NCI-H1930 (cell line): ENCODE data around the gene IL6ST.
"Not testable (repeated sequence)": the region's sequence is repeated elsewhere in the genome, so short reads cannot be mapped to it uniquely, and the experiment has no call there.

ENCODE experiments used
- DNase-seq, 2 experiments: peaks; one replicate each; lab custom pipeline; 2025; lab: John Stamatoyannopoulos, UW

IL6ST gene

DNA sequence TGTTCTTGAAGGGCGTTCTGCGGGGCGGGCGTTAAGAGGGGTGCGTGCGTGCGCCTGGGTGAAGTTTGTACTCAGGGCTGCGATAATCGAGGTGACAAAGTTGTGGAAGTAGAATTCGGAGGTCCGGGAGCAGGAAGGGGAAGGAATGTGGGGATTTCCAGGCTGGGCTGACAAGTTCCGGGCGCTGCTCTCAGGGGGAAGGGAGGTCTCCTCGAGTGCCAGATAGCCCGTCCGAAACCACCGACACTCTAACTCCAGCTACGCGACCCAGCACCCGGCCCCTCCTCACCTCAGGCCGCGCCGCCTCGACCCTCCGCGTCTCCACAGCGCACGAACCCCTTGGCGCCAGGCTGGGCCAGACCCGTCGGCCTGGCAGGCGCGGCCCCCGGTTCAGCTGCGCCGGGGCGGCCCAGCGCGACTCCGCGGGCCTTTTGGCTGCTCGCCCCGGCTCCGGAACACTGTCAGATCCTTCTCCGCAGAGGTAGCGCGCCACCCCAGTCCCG lies at the start of gene IL6ST:
Gene IL6ST, minus strand, starts transcription at position 469 of the 503 bp plus-strand sequence. CDS start 18,685 bp downstream, outside the sequence.
- DNase-seq, result no peak

DNA sequence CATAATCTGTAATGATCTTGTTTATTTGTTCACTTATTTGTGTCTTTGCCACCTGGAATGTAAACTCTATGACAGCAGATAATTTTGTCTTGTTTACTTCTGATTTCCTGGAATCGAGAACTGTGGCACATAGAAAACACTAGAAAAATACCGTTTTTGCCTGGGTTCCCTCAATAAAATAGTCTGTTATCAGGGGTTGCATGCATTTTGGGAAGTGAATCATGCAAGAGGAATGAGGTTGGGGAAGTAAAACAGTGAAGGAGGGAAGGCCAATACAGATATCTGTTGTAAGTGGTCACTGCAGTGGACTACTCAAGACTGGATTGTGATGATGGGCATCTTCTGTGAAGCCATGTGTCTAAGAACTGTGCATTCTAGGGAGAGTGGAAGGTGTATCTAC lies 45.2 kb upstream of the IL6ST start:
- DNase-seq, result no peak

DNA sequence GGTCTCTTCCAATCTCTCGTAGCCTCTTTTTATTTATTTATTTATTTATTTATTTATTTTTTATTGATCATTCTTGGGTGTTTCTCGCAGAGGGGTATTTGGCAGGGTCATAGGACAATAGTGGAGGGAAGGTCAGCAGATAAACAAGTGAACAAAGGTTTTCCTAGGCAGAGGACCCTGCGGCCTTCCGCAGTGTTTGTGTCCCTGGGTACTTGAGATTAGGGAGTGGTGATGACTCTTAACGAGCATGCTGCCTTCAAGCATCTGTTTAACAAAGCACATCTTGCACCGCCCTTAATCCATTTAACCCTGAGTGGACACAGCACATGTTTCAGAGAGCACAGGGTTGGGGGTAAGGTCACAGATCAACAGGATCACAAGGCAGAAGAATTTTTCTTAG lies 43.4 kb upstream of the IL6ST start:
- not testable (repeated sequence) for DNase-seq

DNA sequence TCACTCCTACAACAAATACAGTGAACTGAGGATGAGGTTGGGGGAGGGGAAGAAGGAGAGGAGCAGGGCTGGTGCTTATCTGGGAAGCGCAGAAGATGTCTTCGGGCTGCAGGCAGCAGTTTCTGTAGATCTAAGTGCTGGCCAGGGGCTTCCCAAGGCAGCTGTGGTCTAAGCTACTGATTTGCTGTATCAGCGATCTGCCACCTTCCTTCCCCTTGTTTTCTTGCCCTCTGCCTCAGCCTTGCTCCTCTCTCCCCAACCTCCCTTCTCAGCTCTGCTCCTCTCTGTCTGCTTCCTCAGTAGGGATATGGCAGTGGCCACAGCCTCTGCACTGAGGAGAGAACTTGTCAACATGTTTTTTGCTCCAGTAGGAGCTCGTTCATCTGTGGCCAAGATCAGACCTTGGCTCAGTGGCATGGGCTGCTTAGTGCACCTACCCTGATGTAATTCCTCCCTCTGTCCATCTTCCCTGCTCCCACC lies 42.8 kb upstream of the IL6ST start:
- DNase-seq, result no peak

DNA sequence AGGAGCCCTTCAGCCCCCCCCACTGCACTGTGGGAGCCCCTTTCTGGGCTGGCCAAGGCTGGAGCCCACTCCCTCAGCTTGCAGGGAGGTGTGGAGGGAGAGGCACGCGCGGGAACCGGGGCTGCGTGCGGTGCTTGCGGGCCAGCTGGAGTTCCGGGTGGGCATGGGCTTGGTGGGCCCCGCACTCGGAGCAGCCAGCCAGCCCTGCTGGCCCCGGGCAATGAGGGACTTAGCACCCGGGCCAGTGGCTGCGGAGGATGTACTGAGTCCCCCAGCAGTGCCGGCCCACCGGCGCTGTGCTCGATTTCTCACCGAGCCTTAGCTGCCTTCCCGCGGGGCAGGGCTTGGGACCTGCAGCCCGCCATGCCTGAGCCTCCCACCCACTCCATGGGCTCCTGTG lies 40.6 kb upstream of the IL6ST start:
- DNase-seq, result not testable (repeated sequence)

DNA sequence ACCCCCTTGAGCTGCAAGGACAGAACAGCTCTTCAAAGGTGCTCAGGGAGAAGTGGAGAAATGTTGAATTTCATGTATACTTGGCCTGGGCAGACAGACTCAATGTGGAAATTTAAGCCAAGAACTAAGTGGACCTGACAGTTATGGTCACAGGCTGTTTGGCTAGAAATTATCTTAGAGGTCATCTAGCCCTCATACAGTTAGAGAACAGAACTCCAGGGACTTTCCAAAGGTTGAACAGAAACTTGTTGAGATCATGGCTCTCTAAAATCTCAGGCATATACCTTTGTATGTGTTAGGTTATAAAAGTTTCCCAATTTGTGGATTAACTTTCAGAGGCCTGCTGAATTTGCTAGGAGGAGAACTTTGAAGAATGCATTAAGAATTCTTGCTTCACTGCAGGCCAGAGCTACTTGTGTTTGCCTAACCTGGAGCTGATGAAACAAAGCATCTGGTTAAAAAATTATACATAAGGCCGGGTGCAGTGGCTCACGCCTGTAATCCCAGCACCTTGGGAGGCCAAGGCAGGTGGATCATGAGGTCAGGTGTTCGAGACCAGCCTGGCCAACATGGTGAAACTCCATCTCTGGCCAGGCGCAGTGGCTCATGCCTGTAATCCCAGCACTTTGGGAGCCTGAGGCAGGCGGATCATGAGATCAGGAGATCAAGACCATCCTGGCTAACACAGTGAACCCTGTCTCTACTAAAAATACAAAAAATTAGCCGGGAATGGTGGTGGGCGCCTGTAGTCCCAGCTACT lies 35.3 kb upstream of the IL6ST start:
- DNase-seq, result not testable (repeated sequence)

DNA sequence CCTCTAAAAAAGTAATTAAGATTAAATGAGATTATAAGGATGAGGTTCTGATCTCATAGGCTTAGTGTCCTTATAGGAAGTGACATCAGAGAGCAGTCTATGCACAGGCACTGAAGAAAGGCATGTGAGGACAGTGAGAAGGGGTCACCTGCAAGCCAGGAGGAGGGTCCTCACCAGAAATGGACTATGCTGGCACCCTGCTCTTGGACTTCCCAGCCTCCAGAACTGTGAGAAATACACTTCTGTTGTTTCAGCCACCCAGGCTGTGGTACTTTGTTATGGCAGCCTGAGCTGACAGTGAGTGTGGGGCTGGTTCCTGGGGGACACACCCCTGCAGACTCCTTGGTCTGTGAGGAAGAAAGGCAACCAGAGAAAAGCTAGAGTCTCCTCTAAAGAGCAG lies 34.7 kb upstream of the IL6ST start:
- DNase-seq, result no peak

DNA sequence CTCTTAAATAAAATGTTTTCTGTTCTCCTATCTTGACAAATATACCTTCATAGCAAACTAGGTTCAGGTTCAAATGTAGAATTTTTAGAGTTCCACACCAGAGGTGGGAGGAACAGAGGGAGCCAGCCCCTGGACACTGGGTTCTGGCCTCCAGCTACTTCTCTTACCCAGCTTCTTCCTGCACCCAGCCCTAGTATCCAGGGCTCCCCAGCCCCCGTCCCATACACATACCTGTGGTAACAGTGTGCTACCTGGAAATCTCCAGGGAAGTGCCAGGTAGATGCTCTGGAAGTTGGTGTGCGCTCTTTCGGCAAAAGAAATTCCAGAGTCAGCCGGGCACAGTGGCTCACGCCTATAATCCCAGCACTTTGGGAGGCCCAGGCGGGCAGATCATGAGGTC lies 33.9 kb upstream of the IL6ST start:
- DNase-seq, result no peak

DNA sequence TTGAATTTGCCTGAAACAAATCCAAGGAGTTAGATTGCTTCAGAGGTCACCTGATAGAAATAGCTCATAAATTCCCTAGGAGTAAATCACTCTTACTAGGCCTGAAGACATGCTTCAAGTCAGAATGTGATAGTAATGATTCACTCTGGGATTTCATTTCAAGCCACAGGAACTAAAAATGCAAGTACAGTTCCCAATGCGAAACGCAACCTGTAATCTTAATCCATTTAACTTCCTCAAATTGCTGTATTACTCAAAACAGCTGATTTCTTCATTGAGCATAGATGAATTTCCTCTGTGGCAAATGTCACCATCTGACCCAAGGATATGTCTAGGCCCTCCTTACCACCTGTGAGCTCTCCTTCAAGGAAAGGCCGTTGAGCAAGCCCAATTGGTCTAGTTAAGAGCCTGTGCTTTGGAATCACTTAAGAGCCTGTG lies 32.1 kb upstream of the IL6ST start:
- no peak for DNase-seq

DNA sequence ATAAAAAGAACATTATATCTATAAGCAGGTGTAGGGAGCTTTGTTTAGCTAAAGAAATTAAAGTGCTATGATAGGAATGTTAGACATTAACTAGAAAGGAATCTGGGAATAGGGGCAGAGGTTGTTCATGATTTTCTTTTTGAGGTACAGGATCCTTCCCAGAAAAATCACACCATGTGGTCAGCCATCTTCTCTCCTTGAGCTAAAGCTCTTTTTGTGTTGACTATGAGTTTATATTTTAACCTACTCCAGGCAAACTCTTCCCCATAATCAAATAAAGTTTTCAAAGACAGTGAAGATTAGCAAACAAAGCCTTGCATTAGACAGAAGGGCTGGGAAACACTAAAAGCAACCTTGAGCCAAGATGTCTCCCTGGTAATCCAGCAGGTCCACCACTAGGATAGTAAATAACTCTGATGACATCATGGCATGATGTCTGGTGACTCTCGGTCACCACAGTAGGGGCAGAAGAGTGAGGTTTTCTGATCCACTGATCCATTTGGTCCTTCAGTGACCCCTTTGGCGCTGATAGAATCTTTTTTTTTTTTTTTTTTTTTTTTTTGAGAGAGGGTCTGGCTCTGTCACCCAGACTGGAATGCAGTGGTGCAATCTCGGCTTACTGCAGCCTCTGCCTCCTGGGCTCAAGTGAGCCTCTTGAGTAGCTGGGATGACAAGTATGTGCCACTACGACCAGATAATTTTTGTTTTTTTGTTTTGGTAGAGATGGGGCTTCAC lies 30.6 kb upstream of the IL6ST start:
- no peak for DNase-seq

DNA sequence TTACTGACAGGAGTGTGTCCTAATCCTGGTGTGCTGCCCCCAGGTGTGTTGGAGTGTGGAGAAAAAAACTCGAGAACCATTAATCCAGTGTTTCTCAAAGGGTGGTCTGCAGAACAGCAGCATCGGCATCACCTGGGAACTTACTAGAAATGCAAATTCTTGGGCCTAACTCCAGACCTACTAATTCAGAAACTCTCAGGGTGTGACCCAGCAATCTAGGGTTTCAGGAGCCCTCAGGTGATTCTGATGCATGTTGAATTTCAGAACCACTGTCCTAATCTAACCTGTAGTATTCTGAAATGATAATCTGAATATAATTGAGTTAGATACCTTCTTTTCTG lies 30.0 kb upstream of the IL6ST start:
- no peak for DNase-seq

DNA sequence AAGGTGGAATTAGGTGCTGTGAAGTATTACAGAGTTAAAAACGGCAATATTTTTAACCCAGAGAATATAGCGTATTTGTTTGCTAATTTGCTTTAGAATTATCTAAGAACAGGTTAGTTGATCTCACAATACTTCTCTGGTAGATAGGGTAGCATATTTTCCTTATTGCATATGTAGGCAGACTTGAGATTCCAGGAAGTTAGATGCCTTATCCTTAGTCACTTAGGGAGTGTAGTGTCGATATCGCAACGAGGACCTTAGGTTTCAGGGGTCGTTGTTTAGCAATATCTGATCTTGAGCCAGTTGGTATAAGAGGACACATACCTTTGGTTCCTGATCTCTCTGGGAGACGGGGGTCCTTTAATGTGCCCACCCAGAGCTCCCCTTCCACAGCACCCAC lies 28.5 kb upstream of the IL6ST start:
- DNase-seq, result no peak

DNA sequence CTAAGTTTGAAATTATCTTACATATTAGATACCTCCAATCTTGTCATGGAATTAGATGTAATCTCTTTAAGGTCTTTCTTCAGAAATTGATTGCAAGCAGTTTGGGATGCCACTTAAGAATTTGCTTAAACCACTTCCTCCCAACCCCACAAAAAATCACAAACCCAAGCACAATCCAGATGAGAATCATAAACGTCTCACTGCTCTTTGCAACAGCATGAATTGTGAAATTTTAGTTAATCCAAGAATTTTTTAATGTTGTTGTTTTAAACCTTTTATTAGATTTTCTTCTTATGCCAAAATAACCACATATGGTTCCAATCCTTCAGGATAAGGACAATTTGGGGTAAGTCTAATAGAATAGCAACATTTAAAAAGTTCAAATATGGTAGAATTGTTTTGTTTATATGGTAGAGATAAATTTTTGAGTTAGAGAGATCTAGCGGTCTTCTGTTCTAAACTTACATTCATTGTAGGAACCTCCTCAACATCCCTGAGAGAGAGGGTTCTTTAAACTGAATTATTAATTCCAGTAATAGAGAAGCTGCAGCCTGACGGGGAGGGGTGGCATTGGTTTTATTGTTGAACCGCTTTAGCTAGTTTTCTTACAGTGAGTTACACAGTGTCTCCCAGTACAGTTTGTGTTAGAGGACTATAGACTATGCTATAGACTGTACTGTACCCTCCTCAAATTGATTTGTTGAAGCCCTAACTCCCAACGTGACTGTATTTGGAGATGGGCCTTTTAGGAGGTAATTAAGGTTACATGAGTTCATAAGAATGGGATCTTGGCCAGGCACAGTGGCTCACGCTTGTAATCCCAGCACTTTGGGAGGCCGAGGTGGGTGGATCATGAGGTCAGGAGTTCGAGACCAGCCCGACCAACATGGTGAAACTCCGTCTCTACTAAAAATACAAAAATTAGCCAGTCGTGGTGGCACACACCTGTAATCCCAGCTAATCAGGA lies 24.8 kb upstream of the IL6ST start:
- DNase-seq, result no peak

DNA sequence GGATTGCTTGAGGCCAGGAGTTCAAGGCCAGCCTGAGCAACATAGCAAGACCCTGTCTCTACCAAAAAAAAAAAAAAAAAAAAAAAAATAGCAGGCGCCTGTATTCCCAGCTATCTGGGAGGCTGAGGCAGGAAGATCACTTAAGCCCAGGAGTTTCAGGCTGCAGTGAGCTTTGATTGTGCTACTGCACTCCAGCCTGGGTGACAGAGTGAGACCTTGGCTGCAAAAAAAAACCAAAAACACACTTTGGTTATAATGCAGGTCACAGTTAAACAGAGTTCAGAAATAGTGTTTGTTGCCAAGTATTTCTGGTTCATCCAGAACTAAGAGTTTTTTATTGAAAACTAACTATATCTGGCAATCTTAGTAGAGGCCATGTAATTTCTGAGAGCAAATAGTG lies 24.1 kb upstream of the IL6ST start:
- DNase-seq, result no peak

DNA sequence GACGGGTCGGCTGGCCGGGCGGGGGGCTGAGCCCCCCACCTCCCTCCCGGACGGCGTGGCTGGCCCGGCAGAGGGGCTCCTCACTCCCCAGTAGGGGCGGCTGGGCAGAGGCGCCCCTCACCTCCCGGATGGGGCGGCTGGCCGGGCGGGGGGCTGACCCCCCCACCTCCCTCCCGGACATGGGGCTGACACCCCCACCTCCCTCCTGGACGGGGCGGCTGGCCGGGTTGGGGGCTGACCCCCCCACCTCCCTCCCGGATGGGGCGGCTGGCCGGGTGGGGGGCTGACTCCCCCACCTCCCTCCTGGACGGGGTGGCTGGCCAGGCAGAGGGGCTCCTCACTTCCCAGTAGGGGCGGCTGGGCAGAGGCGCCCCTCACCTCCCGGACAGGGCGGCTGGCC lies 19.9 kb upstream of the IL6ST start:
- not testable (repeated sequence) for DNase-seq

DNA sequence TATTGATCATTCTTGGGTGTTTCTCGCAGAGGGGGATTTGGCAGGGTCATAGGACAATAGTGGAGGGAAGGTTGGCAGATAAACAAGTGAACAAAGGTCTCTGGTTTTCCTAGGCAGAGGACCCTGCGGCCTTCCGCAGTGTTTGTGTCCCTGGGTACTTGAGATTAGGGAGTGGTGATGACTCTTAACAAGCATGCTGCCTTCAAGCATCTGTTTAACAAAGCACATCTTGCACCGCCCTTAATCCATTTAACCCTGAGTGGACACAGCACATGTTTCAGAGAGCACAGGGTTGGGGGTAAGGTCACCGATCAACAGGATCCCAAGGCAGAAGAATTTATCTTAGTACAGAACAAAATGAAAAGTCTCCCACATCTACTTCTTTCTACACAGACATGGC lies 19.2 kb upstream of the IL6ST start:
- DNase-seq, result not testable (repeated sequence)

DNA sequence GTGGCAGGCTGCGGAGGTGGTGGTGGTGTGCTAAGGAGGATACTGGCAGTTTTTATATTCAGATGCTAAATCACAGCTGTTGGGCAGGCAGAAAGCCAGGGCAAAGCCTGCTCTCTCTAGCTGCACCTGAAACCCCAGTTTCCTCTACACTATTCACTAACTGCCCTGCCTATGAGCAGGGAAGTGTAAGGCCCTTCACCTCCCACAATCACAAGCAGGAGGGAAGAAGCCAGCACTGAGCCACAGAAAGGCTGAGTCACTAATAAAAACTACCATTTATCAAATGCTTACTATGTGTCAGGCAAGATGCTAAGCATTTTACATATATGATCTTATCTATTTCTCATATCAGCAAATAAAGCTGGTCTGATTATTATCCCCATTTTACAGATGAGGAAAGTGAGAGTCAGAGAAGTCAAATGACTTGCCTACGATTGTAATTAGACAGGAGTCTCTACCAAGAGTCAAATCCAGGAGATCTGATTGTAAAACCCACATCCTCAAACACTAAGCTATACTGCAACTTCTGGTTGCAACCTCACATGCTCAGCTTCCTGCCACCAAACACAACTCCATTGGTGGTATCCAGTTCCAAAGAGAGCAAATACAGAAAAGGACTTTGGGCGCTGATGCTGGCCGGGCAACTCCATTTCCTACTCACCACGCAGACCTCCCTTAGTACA lies 17.7 kb upstream of the IL6ST start:
- no peak for DNase-seq

DNA sequence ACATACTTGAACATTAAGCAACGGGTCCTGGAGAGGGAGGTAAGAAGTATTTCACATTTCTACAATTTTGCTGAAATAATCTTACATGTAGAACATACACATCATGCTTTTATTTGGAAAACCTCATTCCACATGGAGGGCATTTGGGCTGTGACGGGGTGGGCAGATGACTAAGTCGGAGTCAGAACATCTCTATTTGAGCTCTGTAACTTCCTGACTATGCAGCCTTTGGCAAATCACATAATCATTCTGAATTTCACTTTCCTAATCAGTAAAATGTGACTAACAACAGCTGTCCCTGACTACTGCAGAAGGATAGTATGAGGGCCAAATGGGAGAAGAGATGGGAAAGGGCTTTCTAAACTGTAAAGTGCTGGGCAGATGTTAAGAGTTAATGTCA lies 17.1 kb upstream of the IL6ST start:
- no peak for DNase-seq

DNA sequence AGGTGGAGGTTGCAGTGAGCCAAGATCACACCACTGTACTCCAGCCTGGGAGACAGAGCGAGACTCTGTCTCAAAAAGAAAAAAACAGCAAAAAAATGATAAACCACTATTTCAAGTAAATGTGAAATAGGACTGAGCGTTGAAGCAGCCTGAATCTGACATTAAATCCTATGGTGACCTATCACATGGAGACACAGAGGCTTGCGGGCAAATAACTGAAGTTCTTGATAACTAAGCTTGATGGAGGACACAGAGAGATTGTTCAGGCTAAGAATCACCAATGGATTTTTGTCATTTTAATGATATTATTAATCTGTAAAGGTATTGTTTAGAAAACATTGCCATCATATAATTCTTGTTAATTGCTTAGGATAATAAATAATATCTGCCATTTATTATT lies 15.7 kb upstream of the IL6ST start:
- DNase-seq, result no peak

DNA sequence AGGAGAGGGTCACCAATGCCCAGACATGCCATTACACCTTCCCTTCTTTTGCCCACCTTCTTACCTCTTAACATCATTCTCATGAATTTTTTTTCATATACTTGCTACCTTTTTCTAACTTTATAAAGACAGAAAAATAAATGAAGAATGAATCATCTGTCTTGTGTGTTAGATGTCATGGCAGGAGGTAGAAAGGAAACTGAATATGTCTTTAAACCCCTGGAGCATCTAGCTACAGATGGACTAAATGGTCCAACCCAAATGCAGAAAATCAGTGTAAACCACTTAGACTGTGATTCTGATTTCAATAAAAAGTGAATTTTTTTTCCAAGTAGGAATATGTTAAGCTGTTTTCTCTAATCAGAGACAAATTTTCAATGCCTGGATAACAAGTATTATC lies 11.8 kb upstream of the IL6ST start:
- DNase-seq, result no peak

DNA sequence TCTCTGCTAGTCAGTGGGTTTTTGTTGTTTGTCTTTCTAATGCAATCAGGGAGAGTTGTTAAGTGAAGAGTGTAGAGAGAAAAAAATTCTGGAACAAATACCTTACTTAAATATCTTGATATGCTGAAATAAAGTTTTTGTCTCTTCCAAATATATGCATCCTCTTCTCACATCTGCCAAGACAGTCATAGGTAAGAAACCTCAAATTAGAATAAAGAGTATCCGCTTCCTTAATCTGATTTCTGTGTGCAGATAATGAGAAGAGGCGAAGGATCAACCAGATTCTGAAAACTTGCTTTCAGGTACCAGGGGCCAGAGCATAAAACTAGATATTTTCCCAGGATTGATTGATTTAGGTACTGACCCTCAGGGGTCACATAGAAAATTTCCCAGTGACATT lies 11.3 kb upstream of the IL6ST start:
- no peak for DNase-seq

DNA sequence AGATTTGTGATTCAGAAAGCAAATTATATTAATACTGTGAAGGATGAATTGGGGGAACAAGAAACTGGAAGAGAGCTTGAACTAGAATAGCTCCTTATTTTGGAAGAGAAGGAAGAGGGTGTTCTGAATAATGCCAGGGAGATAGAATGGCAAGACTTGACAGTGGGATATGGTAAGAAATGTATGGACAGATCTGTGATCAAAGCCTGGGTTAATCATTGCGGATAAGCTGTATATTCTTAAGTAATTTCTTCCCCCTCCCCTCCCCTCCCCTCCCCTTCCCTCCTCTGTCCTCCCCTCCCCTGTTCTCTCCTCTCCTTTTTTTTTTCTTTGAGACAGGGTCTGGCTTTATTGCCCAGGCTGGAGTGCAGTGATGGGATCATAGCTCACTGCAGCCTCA lies 10.1 kb upstream of the IL6ST start:
- no peak for DNase-seq
